HCT116 (cell line): ENCODE results near the gene TMF1. TPM values are rescaled to one million over a fixed set of nuclear protein-coding genes. Genes with fewer than 3 reads are reported as not detected.

Experiments used
- ATAC-seq: fragments of 200-7000 bp; cut with Tn5 transposase; 2 replicates; pipeline ENCODE4 v1.9.1; 2020; ENCODE audit warnings: mild to moderate bottlenecking, moderate library complexity
- BruUV-seq: library from RNA; stranded (reverse); fragments of 400-500 nt; replicated peaks from 2 replicates; lab custom pipeline; 2021; lab: Mats Ljungman, UMichigan
- CTCF ChIA-PET: fragments of 300-600 bp; sonication (Branson Sonifier 250); formaldehyde crosslinking; loops from one replicate; lab custom pipeline; 2021; ENCODE audit warnings: antibody characterized with exemption; lab: Charles Lee
- POLR2A ChIA-PET: fragments of 300-600, 350-600 bp; sonication (Branson Sonifier 250); formaldehyde crosslinking; loops from one replicate; lab custom pipeline; 2021; ENCODE audit warnings: antibody characterized with exemption; lab: Charles Lee
- RAD21 ChIA-PET, 2 experiments: fragments of 300-600 bp; sonication (Branson Sonifier 250); formaldehyde crosslinking; loops; one replicate each; lab custom pipeline; 2023; ENCODE audit warnings: low total read pairs in 2 of 2; ENCODE audit not compliant: uncharacterized antibody in 2 of 2, unreplicated experiment in 2 of 2, low non-redundant PET in 1 of 2; lab: Charles Lee
- DNase-seq: peaks from one replicate; pipeline ENCODE4 v3.0.0-alpha.2; 2010; ENCODE audit warnings: low read depth, low spot score
- H2AFZ ChIP-seq: fragments of 200-600 bp; shearing (Covaris generic), sonication (generic); 2 replicates; pipeline ENCODE4 v1.6.1; 2017; ENCODE audit warnings: low read depth, mixed run types, mixed read lengths, antibody characterized with exemption, low read length; ENCODE audit not compliant: poor library complexity, severe bottlenecking
- H3K27ac ChIP-seq: 2 replicates; pipeline ENCODE4 v1.5.1; 2012; ENCODE audit warnings: low read depth, low read length
- H3K27me3 ChIP-seq: fragments of 200-600 bp; sonication (generic); 2 replicates; pipeline ENCODE4 v1.6.1; 2016; ENCODE audit warnings: mixed run types, low read length, mixed read lengths; ENCODE audit not compliant: insufficient read depth
- H3K36me3 ChIP-seq, 2 experiments: fragments of 200-500 bp in 1 of 2; fragments of 200-600 bp in 1 of 2; sonication (Bioruptor generic) in 1 of 2; sonication (generic) in 1 of 2; 2 replicates each; pipeline versions ENCODE4 v1.5.1 to v1.6.1; 2014 to 2016; ENCODE audit warnings: low read length in 2 of 2, inconsistent platforms in 1 of 2, mixed read lengths in 1 of 2, mixed run types in 1 of 2; ENCODE audit not compliant: insufficient read depth in 2 of 2, control insufficient read depth in 1 of 2
- H3K4me1 ChIP-seq, 2 experiments: fragments of 200-600 bp in 1 of 2; sonication (generic) in 1 of 2; 2 replicates each; pipeline versions ENCODE4 v1.5.1 to v1.6.1; 2012 to 2017; ENCODE audit warnings: low read length in 2 of 2, inconsistent platforms in 1 of 2, mild to moderate bottlenecking in 1 of 2, mixed read lengths in 1 of 2, mixed run types in 1 of 2, moderate library complexity in 1 of 2; ENCODE audit not compliant: insufficient read depth in 2 of 2, control insufficient read depth in 1 of 2
- H3K4me2 ChIP-seq: fragments of 200-600 bp; sonication (generic); 2 replicates; pipeline ENCODE4 v1.6.1; 2017; ENCODE audit warnings: mixed run types, low read length, mixed read lengths
- H3K4me3 ChIP-seq, 2 experiments: fragments of 200-600 bp in 1 of 2; sonication (generic) in 1 of 2; replicated peaks in 1 of 2; 2 replicates each; pipeline ENCODE4 v1.5.1; 2011 to 2016; ENCODE audit warnings: low read length in 2 of 2, control low read depth in 1 of 2, low read depth in 1 of 2, mild to moderate bottlenecking in 1 of 2, mixed read lengths in 1 of 2, mixed run types in 1 of 2
- H3K79me2 ChIP-seq: fragments of 200-600 bp; sonication (generic); 2 replicates; pipeline ENCODE4 v1.6.1; 2017; ENCODE audit warnings: mild to moderate bottlenecking, mixed run types, low read length, moderate library complexity, mixed read lengths; ENCODE audit not compliant: insufficient read depth
- H3K9ac ChIP-seq: fragments of 200-600 bp; sonication (generic); 2 replicates; pipeline ENCODE4 v1.6.1; 2016; ENCODE audit warnings: low read length, mixed read lengths
- H3K9me2 ChIP-seq: fragments of 200-600 bp; sonication (generic), shearing (Covaris generic); 2 replicates; pipeline ENCODE4 v1.6.1; 2017; ENCODE audit warnings: mixed run types, mild to moderate bottlenecking, moderate library complexity; ENCODE audit not compliant: insufficient read depth
- H3K9me3 ChIP-seq, 2 experiments: fragments of 200-500 bp in 1 of 2; fragments of 200-600 bp in 1 of 2; sonication (Bioruptor generic) in 1 of 2; sonication (generic) in 1 of 2; 2 replicates each; pipeline ENCODE4 v1.6.1; 2014 to 2017; ENCODE audit warnings: low read length in 2 of 2, mixed read lengths in 2 of 2, inconsistent platforms in 1 of 2, low read depth in 1 of 2, mild to moderate bottlenecking in 1 of 2, mixed run types in 1 of 2, moderate library complexity in 1 of 2; ENCODE audit not compliant: control insufficient read depth in 1 of 2, insufficient read depth in 1 of 2
- H4K20me1 ChIP-seq: fragments of 200-600 bp; sonication (generic), shearing (Covaris generic); 2 replicates; pipeline ENCODE4 v1.6.1; 2017; ENCODE audit warnings: mixed run types, mild to moderate bottlenecking, moderate library complexity; ENCODE audit not compliant: insufficient read depth
- CBX3 ChIP-seq: IDR thresholded peaks from 2 replicates; pipeline ENCODE4 v1.6.1; 2012; ENCODE audit warnings: low read depth
- CEBPB ChIP-seq: IDR thresholded peaks from 2 replicates; pipeline ENCODE4 v1.6.1; 2012; ENCODE audit warnings: low read depth
- ELF1 ChIP-seq: IDR thresholded peaks from 2 replicates; pipeline ENCODE4 v1.6.1; 2012; ENCODE audit warnings: low read depth, borderline replicate concordance
- EZH2 ChIP-seq: fragments of 200-600 bp; sonication (generic); IDR thresholded peaks from 2 replicates; pipeline ENCODE4 v1.6.1; 2017; ENCODE audit warnings: antibody characterized with exemption, mixed run types
- EZH2phosphoT487 ChIP-seq: fragments of 200-600 bp; IDR thresholded peaks from 2 replicates; pipeline ENCODE4 v1.6.1; 2018; ENCODE audit warnings: antibody characterized with exemption, borderline replicate concordance
- SIN3A ChIP-seq: IDR thresholded peaks from 2 replicates; pipeline ENCODE4 v1.6.1; 2012; ENCODE audit warnings: low read depth
- SP1 ChIP-seq: IDR thresholded peaks from 2 replicates; pipeline ENCODE4 v1.6.1; 2012; ENCODE audit warnings: low read depth
- TCF7L2 ChIP-seq: IDR thresholded peaks from 2 replicates; pipeline ENCODE4 v1.7.0; 2011; ENCODE audit warnings: borderline replicate concordance, inconsistent platforms; ENCODE audit not compliant: insufficient read depth, insufficient read length; ENCODE audit errors: extremely low read depth
- intact Hi-C: fragments of 100-400 bp; cut with micrococcal nuclease; formaldehyde crosslinking; loops from 2 replicates; pipeline ENCODE4 v1.10.0; 2022
- total RNA-seq: library from RNA; stranded (reverse); gene quantifications from one replicate; pipeline ENCODE4 v1.2.1, GENCODE V29; 2021; ENCODE audit not compliant: unreplicated experiment
- TF ChIP-seq, protein P1 (sequence below), 3 experiments: fragments of 200-600 bp in 1 of 3; sonication (generic) in 1 of 3; IDR thresholded peaks in 2 of 3; conservative IDR thresholded peaks in 1 of 3; 2 replicates each; pipeline ENCODE4 v1.5.1; 2012 to 2017; ENCODE audit warnings: low read depth in 2 of 3, low read length in 2 of 3, antibody characterized with exemption in 1 of 3, borderline replicate concordance in 1 of 3, control low read depth in 1 of 3, mild to moderate bottlenecking in 1 of 3, mixed read lengths in 1 of 3, mixed run types in 1 of 3, moderate library complexity in 1 of 3; ENCODE audit not compliant: insufficient read depth in 1 of 3
- TF ChIP-seq, protein P2 (sequence below): IDR thresholded peaks from 2 replicates; pipeline ENCODE4 v1.6.1; 2011; ENCODE audit warnings: mild to moderate bottlenecking, low read length, moderate library complexity; ENCODE audit not compliant: insufficient replicate concordance; ENCODE audit errors: extremely low read depth
- TF ChIP-seq, protein P3 (sequence below): IDR thresholded peaks from 2 replicates; pipeline ENCODE4 v1.6.1; 2012
- TF ChIP-seq, protein P4 (sequence below): IDR thresholded peaks from 2 replicates; pipeline ENCODE4 v1.6.1; 2012; ENCODE audit warnings: low read depth
- TF ChIP-seq, protein P5 (sequence below): IDR thresholded peaks from 2 replicates; pipeline ENCODE4 v1.6.1; 2012

The TMF1 gene
- total RNA-seq, 1 experiment from 2014 or later: 27.3 TPM

DNA sequence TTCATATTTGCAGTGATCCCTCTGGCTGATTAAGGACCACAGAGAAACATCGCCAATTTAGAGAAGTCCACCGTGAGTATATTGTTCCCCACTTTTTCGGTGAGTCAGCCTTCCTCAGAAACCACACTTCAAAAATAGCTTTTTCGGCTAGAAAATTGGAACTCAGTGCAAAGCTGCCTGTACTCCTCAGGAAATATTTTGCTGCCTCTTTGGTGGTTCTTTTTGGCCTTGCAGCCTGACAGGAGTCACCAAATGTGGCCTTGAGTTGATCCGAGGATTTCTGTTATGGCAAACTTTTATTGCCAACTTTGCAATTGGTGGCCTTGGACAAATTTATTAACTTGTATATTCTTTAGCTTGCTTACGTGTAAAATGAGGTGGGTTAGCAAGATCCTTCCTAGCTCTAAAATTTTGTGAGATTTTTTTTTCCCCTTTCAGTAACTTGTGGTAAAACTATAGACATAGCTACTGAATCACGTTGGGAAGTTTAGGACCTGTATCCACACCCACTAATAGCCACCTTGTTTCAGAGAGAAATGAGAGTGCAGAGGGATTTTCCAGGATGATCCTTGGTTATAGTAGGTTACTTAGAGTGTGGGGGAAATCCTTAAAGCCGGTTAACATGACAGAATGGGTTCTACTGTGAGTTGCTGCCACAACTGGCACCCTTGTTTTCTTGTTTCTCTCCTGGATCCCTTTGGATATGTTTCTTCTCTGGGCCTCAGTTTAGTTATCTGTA, 42.5 kb upstream of the TMF1 start:
- Histone ChIP-seq H3K4me1 (peaks cover 4 to 9% of the 10 kb centered on the region in 2 experiments), H4K20me1 (no peaks in the 10 kb centered on the region), H3K27ac (no peak overlapping the region), H3K79me2 (peaks cover 1% of the 10 kb centered on the region; the same call in 1 of the 2 replicates), H2AFZ (no peak overlapping the region), H3K9me3 (no peaks in the 10 kb centered on the region), H3K27me3 (no peaks in the 10 kb centered on the region), H3K4me3 (no peak overlapping the region), H3K4me2 (no peak overlapping the region), H3K36me3 (no peaks in the 10 kb centered on the region), H3K9ac (no peak overlapping the region), H3K9me2 (no peaks in the 10 kb centered on the region)
- ChIA-PET POLR2A (no interaction called here), RAD21 (no interaction called here), CTCF (no interaction called here)
- ATAC-seq (no peak), DNase-seq (no peak)
- intact Hi-C loops: no loop called here
- TF ChIP-seq, protein P1, sequence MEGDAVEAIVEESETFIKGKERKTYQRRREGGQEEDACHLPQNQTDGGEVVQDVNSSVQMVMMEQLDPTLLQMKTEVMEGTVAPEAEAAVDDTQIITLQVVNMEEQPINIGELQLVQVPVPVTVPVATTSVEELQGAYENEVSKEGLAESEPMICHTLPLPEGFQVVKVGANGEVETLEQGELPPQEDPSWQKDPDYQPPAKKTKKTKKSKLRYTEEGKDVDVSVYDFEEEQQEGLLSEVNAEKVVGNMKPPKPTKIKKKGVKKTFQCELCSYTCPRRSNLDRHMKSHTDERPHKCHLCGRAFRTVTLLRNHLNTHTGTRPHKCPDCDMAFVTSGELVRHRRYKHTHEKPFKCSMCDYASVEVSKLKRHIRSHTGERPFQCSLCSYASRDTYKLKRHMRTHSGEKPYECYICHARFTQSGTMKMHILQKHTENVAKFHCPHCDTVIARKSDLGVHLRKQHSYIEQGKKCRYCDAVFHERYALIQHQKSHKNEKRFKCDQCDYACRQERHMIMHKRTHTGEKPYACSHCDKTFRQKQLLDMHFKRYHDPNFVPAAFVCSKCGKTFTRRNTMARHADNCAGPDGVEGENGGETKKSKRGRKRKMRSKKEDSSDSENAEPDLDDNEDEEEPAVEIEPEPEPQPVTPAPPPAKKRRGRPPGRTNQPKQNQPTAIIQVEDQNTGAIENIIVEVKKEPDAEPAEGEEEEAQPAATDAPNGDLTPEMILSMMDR (IDR thresholded peaks at IDR 0.05 in 2 of 3, conservative IDR thresholded peaks at IDR 0.05 in 1 of 3; ENCODE audit: borderline replicate concordance in 1 of 3, insufficient read depth in 1 of 3, low read depth in 2 of 3, low read length in 2 of 3): no peak
- TF ChIP-seq TCF7L2: no peak
- no peak for TF ChIP-seq SIN3A
- TF ChIP-seq EZH2phosphoT487: no peak
- TF ChIP-seq, protein P2, sequence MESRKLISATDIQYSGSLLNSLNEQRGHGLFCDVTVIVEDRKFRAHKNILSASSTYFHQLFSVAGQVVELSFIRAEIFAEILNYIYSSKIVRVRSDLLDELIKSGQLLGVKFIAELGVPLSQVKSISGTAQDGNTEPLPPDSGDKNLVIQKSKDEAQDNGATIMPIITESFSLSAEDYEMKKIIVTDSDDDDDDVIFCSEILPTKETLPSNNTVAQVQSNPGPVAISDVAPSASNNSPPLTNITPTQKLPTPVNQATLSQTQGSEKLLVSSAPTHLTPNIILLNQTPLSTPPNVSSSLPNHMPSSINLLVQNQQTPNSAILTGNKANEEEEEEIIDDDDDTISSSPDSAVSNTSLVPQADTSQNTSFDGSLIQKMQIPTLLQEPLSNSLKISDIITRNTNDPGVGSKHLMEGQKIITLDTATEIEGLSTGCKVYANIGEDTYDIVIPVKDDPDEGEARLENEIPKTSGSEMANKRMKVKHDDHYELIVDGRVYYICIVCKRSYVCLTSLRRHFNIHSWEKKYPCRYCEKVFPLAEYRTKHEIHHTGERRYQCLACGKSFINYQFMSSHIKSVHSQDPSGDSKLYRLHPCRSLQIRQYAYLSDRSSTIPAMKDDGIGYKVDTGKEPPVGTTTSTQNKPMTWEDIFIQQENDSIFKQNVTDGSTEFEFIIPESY: no peak
- TF ChIP-seq, protein P3, sequence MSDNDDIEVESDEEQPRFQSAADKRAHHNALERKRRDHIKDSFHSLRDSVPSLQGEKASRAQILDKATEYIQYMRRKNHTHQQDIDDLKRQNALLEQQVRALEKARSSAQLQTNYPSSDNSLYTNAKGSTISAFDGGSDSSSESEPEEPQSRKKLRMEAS: no peak
- no peak for TF ChIP-seq SP1
- no peak for TF ChIP-seq ELF1
- TF ChIP-seq, protein P4, sequence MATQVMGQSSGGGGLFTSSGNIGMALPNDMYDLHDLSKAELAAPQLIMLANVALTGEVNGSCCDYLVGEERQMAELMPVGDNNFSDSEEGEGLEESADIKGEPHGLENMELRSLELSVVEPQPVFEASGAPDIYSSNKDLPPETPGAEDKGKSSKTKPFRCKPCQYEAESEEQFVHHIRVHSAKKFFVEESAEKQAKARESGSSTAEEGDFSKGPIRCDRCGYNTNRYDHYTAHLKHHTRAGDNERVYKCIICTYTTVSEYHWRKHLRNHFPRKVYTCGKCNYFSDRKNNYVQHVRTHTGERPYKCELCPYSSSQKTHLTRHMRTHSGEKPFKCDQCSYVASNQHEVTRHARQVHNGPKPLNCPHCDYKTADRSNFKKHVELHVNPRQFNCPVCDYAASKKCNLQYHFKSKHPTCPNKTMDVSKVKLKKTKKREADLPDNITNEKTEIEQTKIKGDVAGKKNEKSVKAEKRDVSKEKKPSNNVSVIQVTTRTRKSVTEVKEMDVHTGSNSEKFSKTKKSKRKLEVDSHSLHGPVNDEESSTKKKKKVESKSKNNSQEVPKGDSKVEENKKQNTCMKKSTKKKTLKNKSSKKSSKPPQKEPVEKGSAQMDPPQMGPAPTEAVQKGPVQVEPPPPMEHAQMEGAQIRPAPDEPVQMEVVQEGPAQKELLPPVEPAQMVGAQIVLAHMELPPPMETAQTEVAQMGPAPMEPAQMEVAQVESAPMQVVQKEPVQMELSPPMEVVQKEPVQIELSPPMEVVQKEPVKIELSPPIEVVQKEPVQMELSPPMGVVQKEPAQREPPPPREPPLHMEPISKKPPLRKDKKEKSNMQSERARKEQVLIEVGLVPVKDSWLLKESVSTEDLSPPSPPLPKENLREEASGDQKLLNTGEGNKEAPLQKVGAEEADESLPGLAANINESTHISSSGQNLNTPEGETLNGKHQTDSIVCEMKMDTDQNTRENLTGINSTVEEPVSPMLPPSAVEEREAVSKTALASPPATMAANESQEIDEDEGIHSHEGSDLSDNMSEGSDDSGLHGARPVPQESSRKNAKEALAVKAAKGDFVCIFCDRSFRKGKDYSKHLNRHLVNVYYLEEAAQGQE: no peak
- TF ChIP-seq EZH2: no peak
- TF ChIP-seq CEBPB: no peak
- no peak for TF ChIP-seq CBX3
- TF ChIP-seq, protein P5, sequence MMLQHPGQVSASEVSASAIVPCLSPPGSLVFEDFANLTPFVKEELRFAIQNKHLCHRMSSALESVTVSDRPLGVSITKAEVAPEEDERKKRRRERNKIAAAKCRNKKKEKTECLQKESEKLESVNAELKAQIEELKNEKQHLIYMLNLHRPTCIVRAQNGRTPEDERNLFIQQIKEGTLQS: no peak
- BruUV-seq: no TSS peak
